Subcutaneous abdominal adipose tissue (tissue), 5 donors: ENCODE results near the gene ACTR2.
"Not testable (repeated sequence)": the region's sequence is repeated elsewhere in the genome, so short reads cannot be mapped to it uniquely, and the experiment has no call there.

Source experiments
- H3K27ac ChIP-seq: one replicate; pipeline ENCODE4 v1.7.0; 2013; ENCODE audit warnings: low read depth, mild to moderate bottlenecking, inconsistent platforms, low read length, moderate library complexity
- H3K27me3 ChIP-seq, 5 donors: one replicate each; pipeline ENCODE4 v1.7.0; 2013; ENCODE audit warnings: low read length in 5 of 5, inconsistent platforms in 1 of 5; ENCODE audit not compliant: control insufficient read depth in 5 of 5, insufficient read depth in 4 of 5
- H3K36me3 ChIP-seq, 5 donors: one replicate each; pipeline ENCODE4 v1.7.0; 2013; ENCODE audit warnings: low read length in 5 of 5; ENCODE audit not compliant: control insufficient read depth in 5 of 5, insufficient read depth in 5 of 5
- H3K4me1 ChIP-seq, 5 donors: one replicate each; pipeline ENCODE4 v1.7.0; 2013; ENCODE audit warnings: low read length in 5 of 5, mild to moderate bottlenecking in 3 of 5, moderate library complexity in 1 of 5; ENCODE audit not compliant: control insufficient read depth in 5 of 5, insufficient read depth in 5 of 5
- H3K4me3 ChIP-seq, 5 donors: one replicate each; pipeline ENCODE4 v1.7.0; 2013; ENCODE audit warnings: low read length in 5 of 5, low read depth in 1 of 5
- H3K9ac ChIP-seq, 5 donors: one replicate each; pipeline ENCODE4 v1.7.0; 2013; ENCODE audit warnings: low read length in 5 of 5, mild to moderate bottlenecking in 4 of 5, moderate library complexity in 3 of 5
- H3K9me3 ChIP-seq, 5 donors: one replicate each; pipeline ENCODE4 v1.7.0; 2013; ENCODE audit warnings: low read length in 5 of 5; ENCODE audit not compliant: control insufficient read depth in 5 of 5
- donor health status: healthy.
- donor health status: healthy.
- donor health status: healthy.
- donor health status: healthy.
- donor health status: healthy.

ACTR2 gene

GRCh38 chr2:65257866-65258265 lies 30.2 kb downstream of the ACTR2 start:
- not testable (repeated sequence) for H3K4me3 ChIP-seq, H3K27me3 ChIP-seq, H3K9me3 ChIP-seq, H3K9ac ChIP-seq, H3K4me1 ChIP-seq, H3K27ac ChIP-seq
- peaks cover 14 to 55% (median 26%) of the 10 kb centered on the region in 5 donors for H3K36me3 ChIP-seq

- Histone ChIP-seq H3K9ac (no peak overlapping the region), H3K27me3 (no peaks in the 10 kb centered on the region), H3K9me3 (no peaks in the 10 kb centered on the region), H3K27ac (no peak overlapping the region), H3K36me3 (peaks cover 17 to 50% (median 22%) of the 10 kb centered on the region in 5 donors), H3K4me3 (no peak overlapping the region), H3K4me1 (peaks cover 0 to 4% (median 0%) of the 10 kb centered on the region in 5 donors)
Measured at GRCh38 chr2:65261676-65262075, 34.0 kb downstream of the ACTR2 start.

- Histone ChIP-seq H3K4me1 (peaks cover 0 to 6% (median 2%) of the 10 kb centered on the region in 5 donors), H3K27me3 (no peaks in the 10 kb centered on the region), H3K27ac (no peak overlapping the region), H3K4me3 (no peak overlapping the region), H3K9ac (no peak overlapping the region), H3K36me3 (peaks cover 24 to 52% (median 25%) of the 10 kb centered on the region in 5 donors), H3K9me3 (no peaks in the 10 kb centered on the region)
Measured at GRCh38 chr2:65263262-65263661, 35.6 kb downstream of the ACTR2 start.

- H3K36me3 ChIP-seq: peaks cover 21 to 50% (median 26%) of the 10 kb centered on the region in 5 donors
- no peak overlapping the region for H3K4me3 ChIP-seq
- no peaks in the 10 kb centered on the region for H3K9me3 ChIP-seq
- H3K4me1 ChIP-seq: peaks cover 0 to 6% (median 2%) of the 10 kb centered on the region in 5 donors
- no peaks in the 10 kb centered on the region for H3K27me3 ChIP-seq
- H3K9ac ChIP-seq: no peak overlapping the region
- no peak overlapping the region for H3K27ac ChIP-seq
Measured at GRCh38 chr2:65263986-65264385, 36.4 kb downstream of the ACTR2 start.

- Histone ChIP-seq H3K27me3 (no peaks in the 10 kb centered on the region), H3K9ac (no peak overlapping the region), H3K4me1 (peaks cover 0 to 6% (median 2%) of the 10 kb centered on the region in 5 donors), H3K27ac (no peak overlapping the region), H3K9me3 (no peaks in the 10 kb centered on the region), H3K36me3 (peaks cover 17 to 45% (median 23%) of the 10 kb centered on the region in 5 donors), H3K4me3 (no peak overlapping the region)
Measured at GRCh38 chr2:65264821-65265670, 37.4 kb downstream of the ACTR2 start.

GRCh38 chr2:65265671-65266045 lies 38.0 kb downstream of the ACTR2 start:
- Histone ChIP-seq H3K9ac (no peak overlapping the region), H3K27ac (no peak overlapping the region), H3K4me1 (peaks cover 0 to 6% (median 2%) of the 10 kb centered on the region in 5 donors), H3K27me3 (no peaks in the 10 kb centered on the region), H3K36me3 (peaks cover 17 to 45% (median 23%) of the 10 kb centered on the region in 5 donors), H3K9me3 (no peaks in the 10 kb centered on the region), H3K4me3 (no peak overlapping the region)

GRCh38 chr2:65267008-65267407 lies 39.4 kb downstream of the ACTR2 start:
- peaks cover 23 to 42% (median 26%) of the 10 kb centered on the region in 5 donors for H3K36me3 ChIP-seq
- no peaks in the 10 kb centered on the region for H3K27me3 ChIP-seq
- peaks cover 0 to 6% (median 2%) of the 10 kb centered on the region in 5 donors for H3K4me1 ChIP-seq
- no peak overlapping the region for H3K9ac ChIP-seq
- H3K27ac ChIP-seq: no peak overlapping the region
- no peaks in the 10 kb centered on the region for H3K9me3 ChIP-seq
- H3K4me3 ChIP-seq: no peak overlapping the region

GRCh38 chr2:65268957-65269356 lies 41.3 kb downstream of the ACTR2 start:
- no peaks in the 10 kb centered on the region for H3K9me3 ChIP-seq
- H3K36me3 ChIP-seq: peaks cover 26 to 47% (median 34%) of the 10 kb centered on the region in 5 donors
- H3K4me3 ChIP-seq: no peak overlapping the region

GRCh38 chr2:65273344-65273743 lies 45.7 kb downstream of the ACTR2 start:
- Histone ChIP-seq H3K27me3 (no peaks in the 10 kb centered on the region), H3K9ac (no peak overlapping the region), H3K9me3 (no peaks in the 10 kb centered on the region), H3K27ac (no peak overlapping the region), H3K36me3 (peaks cover 6 to 23% (median 15%) of the 10 kb centered on the region in 5 donors), H3K4me3 (no peak overlapping the region), H3K4me1 (peaks cover 0 to 35% (median 21%) of the 10 kb centered on the region in 5 donors)

More at GRCh38 chr2:65268957-65269356, 41.3 kb downstream of the ACTR2 start:
- peaks cover 0 to 6% (median 2%) of the 10 kb centered on the region in 5 donors for H3K4me1 ChIP-seq
- H3K27ac ChIP-seq: no peak overlapping the region
- no peaks in the 10 kb centered on the region for H3K27me3 ChIP-seq
- H3K9ac ChIP-seq: no peak overlapping the region

- Histone ChIP-seq H3K27ac (no peak overlapping the region), H3K36me3 (peaks cover 5 to 18% (median 11%) of the 10 kb centered on the region in 5 donors), H3K9me3 (no peaks in the 10 kb centered on the region), H3K4me1 (peaks cover 0 to 46% (median 25%) of the 10 kb centered on the region in 5 donors), H3K27me3 (no peaks in the 10 kb centered on the region), H3K4me3 (no peak overlapping the region), H3K9ac (no peak overlapping the region)
Measured at GRCh38 chr2:65275141-65275915, 47.7 kb downstream of the ACTR2 start.
